Mesenchymal stem cell (in vitro differentiated cells and primary cell): Measurements from ENCODE around the gene FXYD1.

ENCODE experiments used
- DNase-seq: peaks from one replicate; pipeline ENCODE4 v3.0.0-alpha.2; 2013
- H2AFZ ChIP-seq: one replicate; pipeline ENCODE4 v1.6.1; 2013; ENCODE audit warnings: low read depth, mild to moderate bottlenecking, control low read depth, inconsistent platforms, low read length, moderate library complexity
- H2AK5ac ChIP-seq: 2 replicates; pipeline ENCODE4 v1.6.1; 2013; ENCODE audit warnings: low read length, moderate library complexity, mild to moderate bottlenecking, inconsistent platforms; ENCODE audit not compliant: severe bottlenecking
- H2BK120ac ChIP-seq: one replicate; pipeline ENCODE4 v1.6.1; 2013; ENCODE audit warnings: low read depth, mild to moderate bottlenecking, inconsistent platforms, low read length, moderate library complexity
- H2BK12ac ChIP-seq, 2 experiments: one replicate each; pipeline ENCODE4 v1.6.1; 2013; ENCODE audit warnings: inconsistent platforms in 2 of 2, low read length in 2 of 2, mild to moderate bottlenecking in 2 of 2, moderate library complexity in 2 of 2, control low read depth in 1 of 2
- H2BK15ac ChIP-seq: one replicate; pipeline ENCODE4 v1.6.1; 2013; ENCODE audit warnings: mild to moderate bottlenecking, low read depth, inconsistent platforms; ENCODE audit not compliant: poor library complexity, severe bottlenecking
- H2BK5ac ChIP-seq: 2 replicates; pipeline ENCODE4 v1.6.1; 2013; ENCODE audit warnings: low read depth, mild to moderate bottlenecking, low read length, control low read depth, inconsistent platforms; ENCODE audit not compliant: poor library complexity, severe bottlenecking
- H3K14ac ChIP-seq, 2 experiments: one replicate each; pipeline ENCODE4 v1.6.1; 2013; ENCODE audit warnings: inconsistent platforms in 2 of 2, low read length in 2 of 2, control low read depth in 1 of 2, mild to moderate bottlenecking in 1 of 2, moderate library complexity in 1 of 2
- H3K18ac ChIP-seq, 2 experiments: one replicate each; pipeline ENCODE4 v1.6.1; 2013; ENCODE audit warnings: inconsistent platforms in 2 of 2, low read length in 2 of 2, control low read depth in 1 of 2, low read depth in 1 of 2, mild to moderate bottlenecking in 1 of 2
- H3K23ac ChIP-seq, 2 experiments: one replicate each; pipeline ENCODE4 v1.6.1; 2013; ENCODE audit warnings: inconsistent platforms in 2 of 2, low read length in 2 of 2, mild to moderate bottlenecking in 2 of 2, moderate library complexity in 2 of 2, control low read depth in 1 of 2
- H3K27ac ChIP-seq: 2 replicates; pipeline ENCODE4 v1.5.1; 2013; ENCODE audit warnings: mild to moderate bottlenecking, moderate library complexity, low read length, control low read depth, inconsistent platforms; ENCODE audit not compliant: poor library complexity, severe bottlenecking
- H3K27me3 ChIP-seq, 2 experiments: 2 replicates each; pipeline versions ENCODE4 v1.6.1 to v1.7.0; 2013; ENCODE audit warnings: low read length in 2 of 2, mild to moderate bottlenecking in 2 of 2, moderate library complexity in 2 of 2, control low read depth in 1 of 2, inconsistent platforms in 1 of 2; ENCODE audit not compliant: control insufficient read depth in 1 of 2, insufficient read depth in 1 of 2
- H3K36me3 ChIP-seq, 2 experiments: 2 replicates each; pipeline versions ENCODE4 v1.6.1 to v1.7.0; 2013; ENCODE audit warnings: low read length in 2 of 2, control low read depth in 1 of 2, inconsistent platforms in 1 of 2, low read depth in 1 of 2, mild to moderate bottlenecking in 1 of 2; ENCODE audit not compliant: insufficient read depth in 2 of 2, control insufficient read depth in 1 of 2
- H3K4ac ChIP-seq, 2 experiments: one replicate each; pipeline ENCODE4 v1.6.1; 2013; ENCODE audit warnings: inconsistent platforms in 2 of 2, low read length in 2 of 2, mild to moderate bottlenecking in 2 of 2, moderate library complexity in 2 of 2, control low read depth in 1 of 2, low read depth in 1 of 2
- H3K4me1 ChIP-seq: 2 replicates; pipeline ENCODE4 v1.6.1; 2013; ENCODE audit warnings: low read depth, low read length, control low read depth; ENCODE audit not compliant: control insufficient read depth, insufficient read depth
- H3K4me2 ChIP-seq: 2 replicates; pipeline ENCODE4 v1.6.1; 2013; ENCODE audit warnings: low read length, mild to moderate bottlenecking, inconsistent platforms; ENCODE audit not compliant: poor library complexity, severe bottlenecking
- H3K4me3 ChIP-seq, 2 experiments: 2 replicates each; pipeline versions ENCODE4 v1.5.1 to v1.7.0; 2013; ENCODE audit warnings: low read length in 2 of 2, mild to moderate bottlenecking in 2 of 2, control low read depth in 1 of 2, low read depth in 1 of 2; ENCODE audit not compliant: insufficient read depth in 1 of 2
- H3K79me1 ChIP-seq: replicated peaks from 2 replicates; pipeline ENCODE4 v1.6.1; 2013; ENCODE audit warnings: mild to moderate bottlenecking, control low read depth, low read length, inconsistent platforms; ENCODE audit not compliant: poor library complexity, severe bottlenecking
- H3K9ac ChIP-seq: 2 replicates; pipeline ENCODE4 v1.7.0; 2013; ENCODE audit warnings: mild to moderate bottlenecking, low read length, moderate library complexity
- H3K9me3 ChIP-seq: 2 replicates; pipeline ENCODE4 v1.7.0; 2013; ENCODE audit warnings: mild to moderate bottlenecking, low read length; ENCODE audit not compliant: control insufficient read depth
- H4K8ac ChIP-seq: one replicate; pipeline ENCODE4 v1.6.1; 2013; ENCODE audit warnings: inconsistent platforms, mild to moderate bottlenecking, low read length, moderate library complexity
- H4K91ac ChIP-seq: one replicate; pipeline ENCODE4 v1.6.1; 2013; ENCODE audit warnings: mild to moderate bottlenecking, low read length, inconsistent platforms
- WGBS: methylation state at CpG from one replicate; pipeline ENCODE4 v1.1.7; 2013; ENCODE audit warnings: mixed read lengths; 5-methylcytosine and 5-hydroxymethylcytosine counted together

FXYD1 gene

GRCh38 chr19:35178701-35179100, 40.1 kb downstream of the FXYD1 start:
- Histone ChIP-seq H3K23ac (no peak overlapping the region), H2BK15ac (no peak overlapping the region), H3K4me1 (peaks cover 1% of the 10 kb centered on the region), H3K36me3 (no peaks in the 10 kb centered on the region), H3K4ac (no peak overlapping the region), H3K27ac (no peak overlapping the region), H3K9ac (peak overlapping the region; percentile 42), H2BK120ac (no peak overlapping the region), H3K27me3 (no peaks in the 10 kb centered on the region), H2AFZ (no peak overlapping the region), H2BK5ac (no peak overlapping the region), H3K14ac (no peak overlapping the region), H3K4me3 (no peak overlapping the region), H4K8ac (no peak overlapping the region), H2AK5ac (no peak overlapping the region), H4K91ac (no peak overlapping the region), H3K79me1 (no peaks in the 10 kb centered on the region), H3K18ac (no peak overlapping the region), H3K4me2 (no peak overlapping the region), H3K9me3 (peaks cover 3% of the 10 kb centered on the region), H2BK12ac (no peak overlapping the region)
- DNase-seq, result no peak
- WGBS, result 48% methylated on average over 2 of the region's 2 CpGs

- Histone ChIP-seq H3K4ac (no peak overlapping the region), H2AFZ (no peak overlapping the region), H3K23ac (no peak overlapping the region), H3K9me3 (peaks cover 13% of the 10 kb centered on the region), H2BK120ac (no peak overlapping the region), H2BK5ac (no peak overlapping the region), H3K4me3 (no peak overlapping the region), H2BK12ac (no peak overlapping the region), H3K4me1 (peaks cover 1% of the 10 kb centered on the region), H3K27ac (no peak overlapping the region), H2BK15ac (no peak overlapping the region), H3K9ac (no peak overlapping the region), H4K91ac (no peak overlapping the region), H2AK5ac (no peak overlapping the region), H3K27me3 (no peaks in the 10 kb centered on the region), H3K18ac (no peak overlapping the region), H3K36me3 (no peaks in the 10 kb centered on the region), H3K79me1 (no peaks in the 10 kb centered on the region), H3K4me2 (no peak overlapping the region), H4K8ac (no peak overlapping the region), H3K14ac (no peak overlapping the region)
- WGBS, result 74% methylated on average over 3 of the region's 3 CpGs
- no peak for DNase-seq
These were observed 41.2 kb downstream of the FXYD1 start for GRCh38 chr19:35179830-35180229.

GRCh38 chr19:35181387-35181786, 42.8 kb downstream of the FXYD1 start:
- WGBS, result 40% methylated on average over 1 of the region's 1 CpG
- H3K9me3 ChIP-seq, result peaks cover 19% of the 10 kb centered on the region
- DNase-seq, result no peak
- H2BK5ac ChIP-seq, result no peak overlapping the region
- H3K14ac ChIP-seq, result no peak overlapping the region
- no peak overlapping the region for H2BK15ac ChIP-seq
- H3K9ac ChIP-seq, result no peak overlapping the region
- H3K27ac ChIP-seq, result no peak overlapping the region
- H4K8ac ChIP-seq, result no peak overlapping the region
- H2AK5ac ChIP-seq, result no peak overlapping the region
- no peak overlapping the region for H4K91ac ChIP-seq
- H3K18ac ChIP-seq, result no peak overlapping the region
- H3K27me3 ChIP-seq, result no peaks in the 10 kb centered on the region
- H3K4me3 ChIP-seq, result no peak overlapping the region
- H3K4me2 ChIP-seq, result no peak overlapping the region
- H3K23ac ChIP-seq, result no peak overlapping the region
- H3K36me3 ChIP-seq, result no peaks in the 10 kb centered on the region
- no peaks in the 10 kb centered on the region for H3K79me1 ChIP-seq
- H2BK120ac ChIP-seq, result no peak overlapping the region
- H3K4me1 ChIP-seq, result no peaks in the 10 kb centered on the region
- no peak overlapping the region for H2BK12ac ChIP-seq
- no peak overlapping the region for H2AFZ ChIP-seq
- no peak overlapping the region for H3K4ac ChIP-seq

GRCh38 chr19:35184267-35184666, 45.6 kb downstream of the FXYD1 start:
- Histone ChIP-seq H3K9ac (no peak overlapping the region), H3K23ac (no peak overlapping the region), H3K14ac (no peak overlapping the region), H2BK12ac (no peak overlapping the region), H3K4me2 (no peak overlapping the region), H2BK5ac (no peak overlapping the region), H4K8ac (no peak overlapping the region), H3K4me1 (no peaks in the 10 kb centered on the region), H3K79me1 (no peaks in the 10 kb centered on the region), H2BK120ac (no peak overlapping the region), H3K27ac (no peak overlapping the region), H3K4me3 (no peak overlapping the region), H2BK15ac (no peak overlapping the region), H4K91ac (no peak overlapping the region), H2AK5ac (no peak overlapping the region), H3K36me3 (no peaks in the 10 kb centered on the region), H3K27me3 (no peaks in the 10 kb centered on the region), H3K9me3 (peaks cover 16% of the 10 kb centered on the region), H3K18ac (no peak overlapping the region), H3K4ac (no peak overlapping the region), H2AFZ (no peak overlapping the region)
- no peak for DNase-seq
- no CpG with 5 or more reads among the region's 1 CpG for WGBS
